GM12878 (cell line): ENCODE results near the gene HERC2. TPM values are rescaled to one million over a fixed set of nuclear protein-coding genes. Genes with fewer than 3 reads are reported as not detected.

Source experiments
- ATAC-seq: fragments of 200-7000 bp; cut with Tn5 transposase; 3 replicates; pipeline ENCODE4 v1.9.1; 2020; ENCODE audit warnings: mild to moderate bottlenecking, moderate library complexity
- BruUV-seq: library from RNA; stranded (reverse); fragments of 400-500 nt; replicated peaks from 2 replicates; lab custom pipeline; 2021; lab: Mats Ljungman, UMichigan
- CTCF ChIA-PET: fragments of 300-600 bp; sonication (Branson Sonifier 250); formaldehyde crosslinking; extraction: SDS; loops from one replicate; lab custom pipeline; 2021; ENCODE audit warnings: inconsistent platforms; lab: Yijun Ruan, JAX
- POLR2A ChIA-PET: fragments of 350-600 bp; formaldehyde crosslinking; extraction: SDS; loops from one replicate; lab custom pipeline; 2021; ENCODE audit warnings: inconsistent platforms; lab: Charles Lee
- RAD21 ChIA-PET: fragments of 300-600 bp; sonication (Branson Sonifier 250); formaldehyde crosslinking; loops from one replicate; lab custom pipeline; 2023; ENCODE audit warnings: antibody characterized with exemption; ENCODE audit not compliant: unreplicated experiment; lab: Charles Lee
- SMC1A ChIA-PET: fragments of 300-600 bp; sonication (Branson Sonifier 250); formaldehyde crosslinking; loops from one replicate; lab custom pipeline; 2023; ENCODE audit not compliant: unreplicated experiment, uncharacterized antibody; lab: Charles Lee
- DNase-seq: peaks from one replicate; pipeline ENCODE4 v3.0.0-alpha.2; 2011; ENCODE audit warnings: low read depth, low spot score
- FAIRE-seq: peaks from 3 replicates; lab custom pipeline; 2011; peaks lifted over from hg19 to GRCh38; lab: Jason Lieb, UNC
- H2AFZ ChIP-seq: 2 replicates; pipeline ENCODE4 v1.6.0; 2011; ENCODE audit warnings: low read depth, low read length, control low read depth; ENCODE audit not compliant: control insufficient read depth
- H3K27ac ChIP-seq: 2 replicates; pipeline ENCODE4 v1.5.1; 2011; ENCODE audit warnings: control low read depth; ENCODE audit not compliant: control insufficient read depth, insufficient read depth
- H3K27me3 ChIP-seq, 2 experiments: replicated peaks in 1 of 2; 2 replicates each; pipeline versions ENCODE4 v1.6.0 to v1.6.1; 2011; ENCODE audit warnings: low read length in 1 of 2; ENCODE audit not compliant: control insufficient read depth in 2 of 2, insufficient read depth in 2 of 2
- H3K36me3 ChIP-seq, 2 experiments: 2 replicates each; pipeline ENCODE4 v1.5.1; 2011; ENCODE audit warnings: low read length in 1 of 2; ENCODE audit not compliant: control insufficient read depth in 2 of 2, insufficient read depth in 2 of 2
- H3K4me1 ChIP-seq: 2 replicates; pipeline ENCODE4 v1.6.1; 2011; ENCODE audit warnings: mild to moderate bottlenecking, low read length, moderate library complexity, mixed read lengths; ENCODE audit not compliant: control insufficient read depth, insufficient read depth
- H3K4me2 ChIP-seq: 2 replicates; pipeline ENCODE4 v1.6.0; 2011; ENCODE audit warnings: control low read depth; ENCODE audit not compliant: control insufficient read depth, insufficient read depth
- H3K4me3 ChIP-seq: fragments of 200-600 bp; sonication (generic); 2 replicates; pipeline ENCODE4 v1.5.1; 2016
- H3K79me2 ChIP-seq: 2 replicates; pipeline ENCODE4 v1.6.0; 2011; ENCODE audit warnings: low read length; ENCODE audit not compliant: control insufficient read depth, insufficient read depth
- H3K9ac ChIP-seq: 2 replicates; pipeline ENCODE4 v1.8.0; 2011; ENCODE audit warnings: low read length, control low read depth, mixed read lengths; ENCODE audit not compliant: control insufficient read depth, insufficient read depth
- H3K9me3 ChIP-seq: replicated peaks from 3 replicates; pipeline ENCODE4 v1.5.1; 2011; ENCODE audit warnings: mild to moderate bottlenecking, low read length; ENCODE audit not compliant: control insufficient read depth, insufficient read depth
- H4K20me1 ChIP-seq: 2 replicates; pipeline ENCODE4 v1.6.0; 2011; ENCODE audit not compliant: control insufficient read depth, insufficient read depth
- CBX3 ChIP-seq: fragments of 200-600 bp; sonication (generic); IDR thresholded peaks from 2 replicates; pipeline ENCODE4 v1.6.1; 2016; ENCODE audit warnings: low read depth, borderline replicate concordance
- HDAC2 ChIP-seq: fragments of 200-600 bp; sonication (generic); IDR thresholded peaks from 2 replicates; pipeline ENCODE4 v1.6.1; 2017
- NFXL1 ChIP-seq: fragments of 450-650 bp; IDR thresholded peaks from 2 replicates; pipeline ENCODE4 v1.6.1; 2017; ENCODE audit warnings: antibody characterized with exemption, mild to moderate bottlenecking, borderline replicate concordance
- STAT1 ChIP-seq: fragments of 450-650 bp; conservative IDR thresholded peaks from 2 replicates; pipeline ENCODE4 v1.6.1; 2014; ENCODE audit warnings: antibody characterized with exemption, mild to moderate bottlenecking
- TAF1 ChIP-seq: IDR thresholded peaks from 2 replicates; pipeline ENCODE4 v1.6.1; 2011; ENCODE audit warnings: mild to moderate bottlenecking, low read depth, low read length, borderline replicate concordance
- YBX1 ChIP-seq: fragments of 450-650 bp; IDR thresholded peaks from 2 replicates; pipeline ENCODE4 v1.6.1; 2016; ENCODE audit warnings: antibody characterized with exemption
- WGBS: methylation state at CpG from one replicate; pipeline ENCODE4 v1.1.6; 2016; ENCODE audit warnings: low lambda C conversion rate; ENCODE audit not compliant: insufficient replicate concordance, insufficient coverage; ENCODE audit errors: missing lambda C conversion rate; 5-methylcytosine and 5-hydroxymethylcytosine counted together
- in situ Hi-C: fragments of 300-500 bp; cut with MboI; formaldehyde crosslinking; loops from 9 replicates; pipeline ENCODE4 v1.14.3; 2018; ENCODE audit warnings: mixed read lengths
- intact Hi-C: fragments of 100-400 bp; cut with micrococcal nuclease; formaldehyde crosslinking; loops from one replicate; pipeline ENCODE4 v1.14.2; 2022; ENCODE audit not compliant: unreplicated experiment
- polyA plus RNA-seq, 11 experiments: library from polyadenylated mRNA; depleted of rRNA in 4 of 11; unstranded in 6 of 11; stranded (reverse) in 5 of 11; fragments of >200 nt; fragmentation: Nextera tagmentation in 4 of 11; fragmentation: Illumina TruSeq in 1 of 11; extraction: Ambion mirVana in 4 of 11; extraction: Trizol in 1 of 11; gene quantifications; 1 replicate in 1 of 11; 2 replicates in 10 of 11; pipeline versions ENCODE4 v1.2.1 to v1.2.3, GENCODE V29; 2011 to 2016; ENCODE audit warnings: inconsistent platforms in 2 of 11, missing spikeins in 2 of 11, low read depth in 1 of 11
- total RNA-seq, 4 experiments: library from RNA; depleted of rRNA in 3 of 4; stranded (reverse); fragments of >200 nt in 3 of 4; fragmentation: Illumina TruSeq in 1 of 4; extraction: Trizol in 1 of 4; gene quantifications; 2 replicates each; pipeline versions ENCODE4 v1.2.1 to v1.2.3, GENCODE V29; 2013 to 2021
- TF ChIP-seq, protein P1 (sequence below): fragments of 450-650 bp; IDR thresholded peaks from 2 replicates; pipeline ENCODE4 v1.6.1; 2017; ENCODE audit warnings: mild to moderate bottlenecking

HERC2 gene
- total and polyA plus RNA-seq, 10 of the 15 experiments (the other 5 are each of a cell fraction or from before 2014, with no cell fraction given), result 6.1 to 39.0 (median 24.0) TPM

DNA sequence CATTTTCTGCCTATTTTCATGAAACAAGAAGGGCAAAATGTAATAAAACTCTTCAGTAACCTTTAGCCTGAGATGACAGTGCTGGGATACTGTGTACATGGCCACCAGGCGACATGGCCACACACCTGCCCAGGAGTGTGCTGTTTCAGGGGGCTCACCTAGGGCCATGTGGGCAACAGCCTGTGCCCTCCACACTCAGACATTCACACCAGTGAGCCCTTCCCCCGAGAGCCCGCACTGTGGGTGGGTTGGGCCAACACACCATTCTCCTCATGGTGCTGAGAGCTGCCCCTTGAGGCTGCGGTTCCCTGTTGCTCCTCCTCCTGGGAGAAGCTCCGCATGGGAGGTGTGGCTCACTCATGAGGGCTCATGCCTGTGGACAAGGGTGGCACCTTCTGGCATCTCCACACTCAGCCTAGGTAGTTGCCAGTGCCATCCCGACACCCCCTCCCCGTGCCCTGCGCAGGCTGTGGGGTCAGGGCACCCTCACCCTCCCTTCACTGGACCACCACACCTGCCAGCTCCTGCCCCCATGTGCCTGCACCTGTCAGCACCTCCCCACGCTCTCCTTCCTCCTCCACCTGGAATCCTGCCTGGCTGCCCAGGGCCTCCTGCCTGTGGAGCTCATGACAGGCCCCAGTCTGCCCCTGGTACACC is 242.5 kb downstream of the HERC2 start:
- no peak overlapping the region for H2AFZ ChIP-seq
- no peaks in the 10 kb centered on the region for H3K36me3 ChIP-seq
- 28% methylated on average over 8 of the region's 9 CpGs for WGBS
- no TSS peak for BruUV-seq
- DNase-seq, result no peak
- TF ChIP-seq HDAC2 (no peak), YBX1 (no peak), STAT1 (no peak), CBX3 (no peak), NFXL1 (no peak), TAF1 (no peak)
- TF ChIP-seq, protein P1, sequence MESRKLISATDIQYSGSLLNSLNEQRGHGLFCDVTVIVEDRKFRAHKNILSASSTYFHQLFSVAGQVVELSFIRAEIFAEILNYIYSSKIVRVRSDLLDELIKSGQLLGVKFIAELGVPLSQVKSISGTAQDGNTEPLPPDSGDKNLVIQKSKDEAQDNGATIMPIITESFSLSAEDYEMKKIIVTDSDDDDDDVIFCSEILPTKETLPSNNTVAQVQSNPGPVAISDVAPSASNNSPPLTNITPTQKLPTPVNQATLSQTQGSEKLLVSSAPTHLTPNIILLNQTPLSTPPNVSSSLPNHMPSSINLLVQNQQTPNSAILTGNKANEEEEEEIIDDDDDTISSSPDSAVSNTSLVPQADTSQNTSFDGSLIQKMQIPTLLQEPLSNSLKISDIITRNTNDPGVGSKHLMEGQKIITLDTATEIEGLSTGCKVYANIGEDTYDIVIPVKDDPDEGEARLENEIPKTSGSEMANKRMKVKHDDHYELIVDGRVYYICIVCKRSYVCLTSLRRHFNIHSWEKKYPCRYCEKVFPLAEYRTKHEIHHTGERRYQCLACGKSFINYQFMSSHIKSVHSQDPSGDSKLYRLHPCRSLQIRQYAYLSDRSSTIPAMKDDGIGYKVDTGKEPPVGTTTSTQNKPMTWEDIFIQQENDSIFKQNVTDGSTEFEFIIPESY, result no peak
- TF ChIP-seq, all 136 proteins: peak for 0
- ChIA-PET POLR2A (no interaction called here), RAD21 (no interaction called here), SMC1A (no interaction called here), CTCF (no interaction called here)
- H3K27me3 ChIP-seq, result no peaks in the 10 kb centered on the region
- H3K9me3 ChIP-seq, result no peaks in the 10 kb centered on the region
- intact Hi-C loops, result no loop called here
- ATAC-seq, result no peak
- no peaks in the 10 kb centered on the region for H3K79me2 ChIP-seq
- H4K20me1 ChIP-seq, result no peaks in the 10 kb centered on the region
- H3K27ac ChIP-seq, result no peak overlapping the region
- no peak for FAIRE-seq
- H3K4me3 ChIP-seq, result no peak overlapping the region
- no peak overlapping the region for H3K4me2 ChIP-seq
- no peak overlapping the region for H3K9ac ChIP-seq
- no peaks in the 10 kb centered on the region for H3K4me1 ChIP-seq
- in situ Hi-C loops, result no loop called here
